Globus pallidus (tissue), 1 donor: ENCODE results near the gene UBXN1.
"Not testable (repeated sequence)": the region's sequence is repeated elsewhere in the genome, so short reads cannot be mapped to it uniquely, and the experiment has no call there.

ENCODE experiments used
- DNase-seq: peaks from one replicate; pipeline ENCODE4 v3.0.0-alpha.2; 2015; ENCODE audit warnings: low spot score

The UBXN1 gene

DNA sequence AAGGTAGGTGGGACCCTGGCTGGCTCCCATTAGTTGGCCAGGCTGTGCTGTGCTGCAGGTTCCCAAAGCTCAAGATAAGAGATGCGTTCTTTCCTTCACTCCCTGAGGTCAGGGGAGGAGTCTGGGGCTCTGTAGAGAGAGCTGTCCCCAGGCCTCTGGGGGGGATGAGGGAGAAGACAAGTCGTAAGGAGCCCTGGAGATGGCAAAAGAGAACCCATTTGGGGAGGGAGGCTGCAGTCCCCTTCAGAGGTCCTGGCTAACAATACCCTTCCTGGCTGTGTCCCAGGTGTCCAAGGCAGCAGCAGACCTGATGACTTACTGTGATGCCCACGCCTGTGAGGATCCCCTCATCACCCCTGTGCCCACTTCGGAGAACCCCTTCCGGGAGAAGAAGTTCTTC is 29.5 kb upstream of the UBXN1 start:
- no peak for DNase-seq

DNA sequence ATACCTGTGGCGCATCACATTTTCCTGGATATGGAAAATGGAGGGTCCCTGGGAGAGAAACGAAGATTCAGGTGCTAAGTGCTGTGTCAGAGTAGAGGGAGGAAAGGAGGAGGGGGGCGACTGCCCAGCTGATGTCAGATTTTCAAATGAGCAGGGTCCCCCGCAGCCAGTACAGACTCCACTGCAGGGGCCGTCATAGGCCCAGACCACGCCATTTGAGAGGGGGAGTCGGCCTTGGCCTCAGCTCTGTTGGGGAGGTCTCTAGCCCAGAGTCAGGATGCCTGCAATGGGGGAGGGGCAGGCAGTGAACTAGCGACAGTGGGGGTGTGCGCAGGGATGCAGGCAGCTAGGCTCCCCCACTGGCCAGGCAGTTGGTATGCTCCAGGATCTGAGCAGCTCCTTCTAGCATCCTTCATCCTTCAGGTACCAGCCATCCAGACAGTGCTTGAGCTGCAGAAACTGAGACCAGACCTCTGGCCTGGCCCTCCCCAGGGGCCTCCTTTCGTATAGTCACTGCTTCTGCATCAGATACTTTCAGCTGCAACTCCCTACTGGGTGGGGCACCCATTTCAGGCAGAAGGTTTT is 28.5 kb upstream of the UBXN1 start, which contains the start of the genes BSCL2 and GNG3:
Gene BSCL2 (minus strand): TSS at position 148 of the 585 bp plus-strand sequence. CDS start 229 bp downstream, outside the sequence.
Gene GNG3 (plus strand): TSS at position 400 of the 585 bp plus-strand sequence. CDS start 620 bp downstream, outside the sequence.
- DNase-seq = peak; percentile 63

DNA sequence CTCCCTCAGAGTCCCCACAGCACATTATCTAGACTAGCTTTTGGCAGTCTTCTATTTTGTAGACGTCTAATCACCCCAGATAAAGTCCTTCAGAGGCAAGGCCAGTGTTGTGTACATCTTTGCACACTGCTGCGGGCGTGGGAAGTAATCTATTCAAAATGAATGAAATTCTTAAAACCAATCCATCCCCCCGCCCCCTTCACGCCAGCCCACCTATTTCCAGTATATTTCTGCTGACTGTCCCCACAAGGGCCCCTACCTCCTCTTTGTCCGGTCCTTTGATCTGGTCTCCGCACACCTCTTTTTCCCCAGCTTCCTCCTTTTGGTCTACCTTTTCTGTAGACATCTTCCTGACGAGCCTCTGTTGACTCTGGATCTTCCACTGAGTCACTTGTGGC is 28.0 kb upstream of the UBXN1 start:
- DNase-seq = no peak

GRCh38 chr11:62705880-62706849 is 27.3 kb upstream of the UBXN1 start:
- peak; percentile 93 for DNase-seq

GRCh38 chr11:62705413-62705812 is 26.5 kb upstream of the UBXN1 start:
- DNase-seq = no peak

DNA sequence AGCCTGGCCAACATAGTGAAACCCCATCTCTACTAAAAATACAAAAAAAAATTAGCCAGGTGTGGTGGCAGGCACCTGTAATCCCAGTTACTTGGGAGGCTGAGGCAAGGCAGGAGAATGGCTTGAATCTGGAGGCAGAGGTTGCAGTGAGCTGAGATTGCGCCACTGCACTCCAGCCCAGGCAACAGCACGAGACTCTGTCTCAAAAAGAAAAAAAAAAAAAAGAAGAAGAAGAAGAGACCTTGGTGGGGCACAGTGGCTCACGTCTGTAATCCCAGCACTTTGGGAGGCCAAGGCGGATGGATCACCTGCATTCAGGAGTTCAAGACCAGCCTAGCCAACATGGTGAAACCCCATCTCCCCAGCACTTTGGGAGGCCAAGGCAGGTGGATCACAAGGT is 25.0 kb upstream of the UBXN1 start:
- not testable (repeated sequence) for DNase-seq

- DNase-seq = no peak
Observed at GRCh38 chr11:62702246-62702645, 23.4 kb upstream of the UBXN1 start.

GRCh38 chr11:62694455-62695167 is 15.7 kb upstream of the UBXN1 start:
- DNase-seq = peak; percentile 77

DNA sequence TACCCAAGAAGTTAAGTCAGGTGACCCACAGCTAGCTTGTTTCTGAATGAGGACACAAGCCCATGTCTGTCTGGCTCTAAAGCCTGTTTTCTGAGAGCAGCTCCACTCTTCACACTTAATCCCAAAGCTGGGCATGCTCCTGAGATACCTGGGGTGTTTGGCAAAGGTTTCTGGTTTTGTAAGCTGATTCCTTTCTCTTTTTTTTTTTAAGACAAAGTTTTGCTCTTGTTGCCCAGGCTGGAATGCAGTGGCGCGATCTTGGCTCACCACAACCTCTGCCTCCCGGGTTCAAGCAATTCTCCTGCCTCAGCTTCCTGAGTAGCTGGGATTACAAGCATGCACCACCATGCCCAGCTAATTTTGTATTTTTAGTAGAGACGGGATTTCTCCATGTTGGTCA is 14.8 kb upstream of the UBXN1 start:
- DNase-seq = not testable (repeated sequence)

DNA sequence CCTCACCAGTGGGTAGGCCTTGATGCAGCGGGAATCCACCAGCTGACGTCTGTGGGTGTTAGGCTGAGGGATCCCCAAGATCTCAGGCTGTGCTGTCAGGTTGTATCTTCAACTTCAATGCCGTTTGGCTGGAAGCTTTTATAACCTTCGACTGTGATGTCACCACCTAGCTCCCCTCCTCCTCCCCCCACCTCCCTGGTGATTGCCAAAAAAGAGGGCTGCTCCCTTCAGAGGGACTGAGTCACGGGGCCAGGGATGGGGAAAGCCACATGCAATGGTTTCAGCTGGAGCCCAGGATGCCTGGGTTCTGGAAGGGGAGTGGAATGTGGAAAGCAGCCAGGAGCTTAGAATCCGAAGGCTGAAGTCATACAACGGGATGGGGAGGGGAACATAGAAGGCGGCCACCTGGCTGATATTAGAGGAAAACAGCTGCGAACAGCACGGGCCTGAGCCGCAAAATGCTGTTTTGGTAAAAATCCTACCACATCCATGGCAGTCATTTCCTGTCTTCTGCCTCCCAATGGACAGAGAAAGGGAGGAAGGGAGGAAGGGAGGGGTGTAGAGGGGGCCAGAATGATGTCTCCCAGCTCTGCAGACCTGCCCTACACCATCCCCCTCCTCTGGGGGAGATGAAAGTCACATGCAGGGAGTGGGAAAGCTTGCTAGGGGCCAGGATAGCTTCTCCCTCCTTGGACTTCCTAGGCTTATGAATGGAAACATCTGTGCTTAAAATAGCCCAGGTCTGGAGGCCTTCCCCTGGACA is 10.7 kb upstream of the UBXN1 start, which contains the start of gene LRRN4CL:
Gene LRRN4CL (minus strand): TSS at position 110 of the 763 bp plus-strand sequence. CDS start 1,022 bp downstream, outside the sequence.
- DNase-seq = no peak

- no peak for DNase-seq
Observed at GRCh38 chr11:62688491-62688890, 9.6 kb upstream of the UBXN1 start.

- no peak for DNase-seq
Observed at GRCh38 chr11:62687508-62688396, 8.9 kb upstream of the UBXN1 start.

DNA sequence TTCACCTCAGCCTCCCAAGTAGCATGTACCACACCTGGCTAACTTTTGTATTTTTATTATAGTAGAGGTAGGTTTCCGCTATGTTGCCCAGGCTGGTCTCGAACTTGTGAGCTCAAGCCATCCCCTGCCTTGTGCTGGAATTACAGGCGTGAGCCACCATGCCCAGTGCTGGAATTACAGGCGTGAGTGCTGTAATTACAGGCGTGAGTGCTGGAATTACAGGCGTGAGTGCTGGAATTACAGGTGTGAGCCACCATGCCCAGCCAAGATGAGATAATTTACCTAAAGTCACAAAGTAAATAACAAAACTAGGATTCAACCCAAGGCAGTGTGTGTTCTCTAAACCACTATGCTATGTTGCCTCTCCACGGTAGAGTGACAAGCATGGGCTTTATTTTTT is 3.6 kb upstream of the UBXN1 start:
- DNase-seq = no peak

- DNase-seq = no peak
Observed at GRCh38 chr11:62680825-62681240, 2.0 kb upstream of the UBXN1 start.

- no peak for DNase-seq
Observed at GRCh38 chr11:62678433-62678769, 472 bp downstream of the UBXN1 start.

GRCh38 chr11:62677714-62678113 is 1.2 kb downstream of the UBXN1 start:
- no peak for DNase-seq

- no peak for DNase-seq
Observed at GRCh38 chr11:62677156-62677555, 1.7 kb downstream of the UBXN1 start.

GRCh38 chr11:62676698-62677097 is 2.2 kb downstream of the UBXN1 start:
- DNase-seq = no peak

DNA sequence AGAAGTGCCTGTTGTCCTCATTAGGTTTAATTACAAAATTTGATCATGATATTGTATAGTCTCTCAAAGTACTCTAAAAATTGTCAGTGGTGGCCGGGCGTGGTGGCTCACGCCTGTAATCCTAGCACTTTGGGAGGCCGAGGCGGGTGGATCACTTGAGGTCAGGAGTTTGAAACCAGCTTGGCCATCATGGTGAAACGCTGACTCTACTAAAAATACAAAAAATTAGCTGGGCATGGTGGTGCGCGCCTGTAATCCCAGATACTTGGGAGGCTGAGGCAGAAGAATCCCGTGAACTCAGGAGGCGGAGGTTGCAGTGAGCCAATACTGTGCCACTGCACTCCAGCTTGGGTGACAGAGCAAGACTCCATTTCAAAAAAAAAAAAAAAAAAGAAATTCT is 3.5 kb downstream of the UBXN1 start:
- DNase-seq = not testable (repeated sequence)

DNA sequence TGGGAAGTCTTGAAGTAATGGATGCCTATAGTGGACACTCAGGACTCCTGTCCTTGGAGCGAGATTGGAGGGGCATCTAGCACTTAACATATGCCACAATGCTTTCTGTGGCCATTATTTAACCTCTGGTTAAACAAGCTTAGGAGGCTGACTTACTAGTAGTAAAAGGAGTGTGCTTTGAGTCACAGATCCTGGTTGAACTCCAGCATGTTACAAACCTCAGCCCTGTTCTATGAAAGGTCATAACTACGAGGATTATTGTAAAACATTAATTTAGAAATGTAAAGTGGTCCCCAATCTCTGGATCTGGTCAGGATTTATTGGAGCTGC is 5.7 kb downstream of the UBXN1 start:
- no peak for DNase-seq
